ENCODE results near the gene NSDHL.

- no peak for TF ChIP-seq CTCF (IDR thresholded peaks at IDR 0.05)
- no peak for TF ChIP-seq POLR2A (IDR thresholded peaks at IDR 0.05)
Measured at GRCh38 chrX:152847281-152847680, 16.4 kb downstream of the NSDHL start.

All from esophagus squamous epithelium (tissue), 4 donors.